Spleen (tissue), 11 donors: ENCODE results near the gene FSHB. TPM values are rescaled to one million over a fixed set of nuclear protein-coding genes. Genes with fewer than 3 reads are reported as not detected.

ENCODE experiments used
- DNase-seq: peaks from one replicate; pipeline ENCODE4 v3.0.0-alpha.2; 2020
- H3K27ac ChIP-seq, 8 donors: fragments of 200-600 bp; sonication (generic) in 7 of 8; 1 replicate in 4 of 8; 2 replicates in 4 of 8; pipeline versions ENCODE4 v1.5.0 to v1.8.0; 2016 to 2021; ENCODE audit warnings: inconsistent platforms in 4 of 8, mild to moderate bottlenecking in 4 of 8, moderate library complexity in 1 of 8
- H3K27me3 ChIP-seq, 7 donors: fragments of 200-600 bp; sonication (generic) in 6 of 7; replicated peaks in 1 of 7; 1 replicate in 4 of 7; 2 replicates in 3 of 7; pipeline versions ENCODE4 v1.5.0 to v1.8.0; 2016 to 2021; ENCODE audit warnings: inconsistent platforms in 3 of 7, mild to moderate bottlenecking in 1 of 7
- H3K36me3 ChIP-seq, 6 donors: fragments of 200-600 bp; sonication (generic) in 5 of 6; 1 replicate in 4 of 6; 2 replicates in 2 of 6; pipeline versions ENCODE4 v1.5.0 to v1.8.0; 2016 to 2021; ENCODE audit warnings: inconsistent platforms in 2 of 6
- H3K4me1 ChIP-seq, 6 donors: fragments of 200-600 bp; sonication (generic) in 5 of 6; 1 replicate in 3 of 6; 2 replicates in 3 of 6; pipeline versions ENCODE4 v1.5.0 to v1.8.0; 2016 to 2021; ENCODE audit warnings: inconsistent platforms in 3 of 6
- H3K4me3 ChIP-seq, 8 donors: fragments of 200-600 bp; sonication (generic) in 7 of 8; 1 replicate in 4 of 8; 2 replicates in 4 of 8; pipeline versions ENCODE4 v1.5.0 to v1.8.0; 2016 to 2021; ENCODE audit warnings: inconsistent platforms in 4 of 8, mild to moderate bottlenecking in 4 of 8, moderate library complexity in 2 of 8
- H3K9me3 ChIP-seq, 8 donors: fragments of 200-600 bp; sonication (generic) in 7 of 8; 1 replicate in 4 of 8; 2 replicates in 4 of 8; pipeline versions ENCODE4 v1.5.0 to v1.8.0; 2016 to 2021; ENCODE audit warnings: inconsistent platforms in 4 of 8
- POLR2A ChIP-seq, 3 donors: fragments of 450-650 bp; IDR thresholded peaks; one replicate each; pipeline ENCODE4 v1.5.1; 2017; ENCODE audit warnings: antibody characterized with exemption in 3 of 3, mild to moderate bottlenecking in 1 of 3
- POLR2AphosphoS5 ChIP-seq, 3 donors: sonication (generic); formaldehyde crosslinking; IDR thresholded peaks; one replicate each; pipeline ENCODE4 v1.5.1; 2017; ENCODE audit warnings: antibody characterized with exemption in 3 of 3
- WGBS, 5 donors: extraction: QIAGEN DNeasy Blood & Tissue Kit in 3 of 5; methylation state at CpG; one replicate each; pipeline versions ENCODE4 v1.1.5 to v1.1.7; 2013 to 2018; 5-methylcytosine and 5-hydroxymethylcytosine counted together
- intact Hi-C: fragments of 100-400 bp; cut with DNase I; formaldehyde crosslinking; loops from one replicate; pipeline ENCODE4 v1.15.0; 2023; ENCODE audit warnings: low total_unique reads
- polyA plus RNA-seq, 3 donors: library from polyadenylated mRNA; stranded (reverse); fragments of 200-250 nt; gene quantifications; one replicate each; pipeline ENCODE4 v1.2.1, GENCODE V29; 2013
- total RNA-seq, 7 donors: library from RNA; depleted of rRNA in 3 of 7; stranded (reverse); fragments of >200 nt in 3 of 7; fragmentation: NEBNext Ultra II Directional in 4 of 7; extraction: Animal tissue kit (Norgen Biotek cat#: 25700) in 4 of 7; gene quantifications; one replicate each; pipeline versions ENCODE4 v1.1.0 to v1.2.1, GENCODE V29; 2016 to 2021
- TF ChIP-seq, protein P1 (sequence below), 11 experiments: fragments of 200-600 bp in 7 of 11; fragments of 450-650 bp in 4 of 11; sonication (generic) in 4 of 11; IDR thresholded peaks in 8 of 11; conservative IDR thresholded peaks in 3 of 11; 1 replicate in 7 of 11; 2 replicates in 4 of 11; pipeline versions ENCODE4 v1.4.0 to v1.8.0; 2016 to 2021; ENCODE audit warnings: antibody characterized with exemption in 11 of 11, inconsistent platforms in 4 of 11, mild to moderate bottlenecking in 1 of 11
- donor health status: healthy with polysubstance abuse.
- donor health status: DM: no; HTN: no; CAD: no; lungs with moderate emphysema.
- donor health status: DM: no; HTN: no; CAD: no.
- donor health status: Bipolar disorder and iron deficiency.
- donor health status: healthy.
- donor health status: DM: no; HTN: no; CAD: no.
- donor health status: DM: yes; HTN: yes; CAD: no.

FSHB gene
- total and polyA plus RNA-seq, 10 donors = not detected

DNA sequence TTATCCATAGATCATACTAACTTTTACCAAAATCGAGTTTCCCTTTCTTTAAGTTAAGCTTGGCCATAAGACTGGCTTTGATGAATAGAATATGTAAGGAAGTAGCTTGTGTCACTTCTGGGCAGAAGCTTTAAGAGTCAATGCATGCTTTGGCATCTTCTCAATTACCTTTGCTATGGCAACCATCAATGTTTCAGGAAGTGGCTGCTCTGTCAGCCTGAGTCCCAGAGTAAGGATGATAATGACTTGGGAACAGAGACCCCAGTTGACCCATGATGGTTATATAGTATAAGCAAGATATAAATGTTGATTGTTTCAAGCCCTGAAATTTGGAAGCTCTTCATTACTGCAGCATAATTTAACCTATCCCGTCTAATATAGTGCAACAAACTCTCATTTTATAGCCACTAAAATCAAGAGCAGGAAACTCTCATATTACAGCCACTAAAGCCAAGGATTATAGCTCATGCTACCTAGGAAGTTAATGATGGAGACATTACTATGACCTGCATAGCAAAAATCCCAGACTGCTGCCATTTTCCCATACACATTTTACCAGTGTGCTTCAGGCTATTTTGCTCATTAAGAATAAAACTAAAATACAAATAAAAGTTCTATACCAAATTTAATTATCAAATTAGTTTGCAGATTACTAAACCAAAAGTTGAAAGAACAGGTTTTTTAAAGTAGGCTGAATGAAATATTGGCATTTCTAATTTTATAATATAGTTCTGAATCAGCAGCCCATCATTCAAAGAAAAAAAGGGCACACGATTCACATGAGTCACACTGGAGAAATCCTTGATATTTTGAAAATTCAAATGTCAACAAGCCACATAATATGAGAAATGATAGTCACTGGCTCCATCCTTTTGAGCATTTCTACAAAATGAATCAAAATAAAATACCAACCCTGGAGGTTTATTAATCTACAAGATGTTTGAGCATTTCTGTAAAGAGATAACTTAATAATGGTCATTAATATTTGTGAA, 23.8 kb downstream of the FSHB start:
- WGBS, 5 donors = 56 to 81% (median 63%) methylated on average over 3 of the region's 3 CpGs
- intact Hi-C loops = no loop called here
- Histone ChIP-seq H3K27me3 (no peaks in the 10 kb centered on the region), H3K4me1 (no peaks in the 10 kb centered on the region), H3K4me3 (no peak overlapping the region), H3K9me3 (peaks cover 0 to 4% (median 0%) of the 10 kb centered on the region in 8 donors), H3K36me3 (no peaks in the 10 kb centered on the region), H3K27ac (no peak overlapping the region)
- DNase-seq = no peak
- TF ChIP-seq, protein P1, sequence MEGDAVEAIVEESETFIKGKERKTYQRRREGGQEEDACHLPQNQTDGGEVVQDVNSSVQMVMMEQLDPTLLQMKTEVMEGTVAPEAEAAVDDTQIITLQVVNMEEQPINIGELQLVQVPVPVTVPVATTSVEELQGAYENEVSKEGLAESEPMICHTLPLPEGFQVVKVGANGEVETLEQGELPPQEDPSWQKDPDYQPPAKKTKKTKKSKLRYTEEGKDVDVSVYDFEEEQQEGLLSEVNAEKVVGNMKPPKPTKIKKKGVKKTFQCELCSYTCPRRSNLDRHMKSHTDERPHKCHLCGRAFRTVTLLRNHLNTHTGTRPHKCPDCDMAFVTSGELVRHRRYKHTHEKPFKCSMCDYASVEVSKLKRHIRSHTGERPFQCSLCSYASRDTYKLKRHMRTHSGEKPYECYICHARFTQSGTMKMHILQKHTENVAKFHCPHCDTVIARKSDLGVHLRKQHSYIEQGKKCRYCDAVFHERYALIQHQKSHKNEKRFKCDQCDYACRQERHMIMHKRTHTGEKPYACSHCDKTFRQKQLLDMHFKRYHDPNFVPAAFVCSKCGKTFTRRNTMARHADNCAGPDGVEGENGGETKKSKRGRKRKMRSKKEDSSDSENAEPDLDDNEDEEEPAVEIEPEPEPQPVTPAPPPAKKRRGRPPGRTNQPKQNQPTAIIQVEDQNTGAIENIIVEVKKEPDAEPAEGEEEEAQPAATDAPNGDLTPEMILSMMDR (IDR thresholded peaks at IDR 0.05 in 8 of 11, conservative IDR thresholded peaks at IDR 0.05 in 3 of 11) = no peak
- TF ChIP-seq POLR2AphosphoS5 (IDR thresholded peaks at IDR 0.05) (no peak), POLR2A (IDR thresholded peaks at IDR 0.05) (no peak)

DNA sequence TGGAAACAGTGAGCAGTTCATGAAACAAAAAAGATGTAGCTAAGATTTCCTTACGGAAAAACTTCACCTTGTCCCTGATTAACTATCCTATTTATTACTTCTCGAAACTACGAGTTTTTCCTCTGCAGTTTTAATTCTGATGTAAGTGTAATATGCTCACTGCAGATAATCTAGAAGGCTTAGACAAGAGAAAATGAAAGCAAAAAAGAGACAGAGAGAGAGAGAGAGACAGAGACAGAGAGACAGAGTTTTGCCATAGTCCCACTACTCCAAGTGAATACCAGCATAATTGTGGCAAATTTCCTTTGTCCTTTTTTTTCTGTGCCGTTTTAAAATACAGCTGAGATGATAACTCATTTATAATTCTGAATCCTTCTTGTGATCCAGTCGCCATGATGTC, 24.8 kb downstream of the FSHB start:
- no peak for DNase-seq
- Histone ChIP-seq H3K27ac (no peak overlapping the region), H3K4me1 (no peaks in the 10 kb centered on the region), H3K4me3 (no peak overlapping the region), H3K36me3 (no peaks in the 10 kb centered on the region), H3K9me3 (peaks cover 0 to 6% (median 0%) of the 10 kb centered on the region in 8 donors), H3K27me3 (no peaks in the 10 kb centered on the region)
- WGBS, 5 donors = 70 to 83% (median 73%) methylated on average over 5 of the region's 5 CpGs
- intact Hi-C loops = no loop called here
- no peak for TF ChIP-seq POLR2A (IDR thresholded peaks at IDR 0.05)
- no peak for TF ChIP-seq POLR2AphosphoS5 (IDR thresholded peaks at IDR 0.05)
- TF ChIP-seq, protein P1 (IDR thresholded peaks at IDR 0.05 in 8 of 11, conservative IDR thresholded peaks at IDR 0.05 in 3 of 11) = no peak

DNA sequence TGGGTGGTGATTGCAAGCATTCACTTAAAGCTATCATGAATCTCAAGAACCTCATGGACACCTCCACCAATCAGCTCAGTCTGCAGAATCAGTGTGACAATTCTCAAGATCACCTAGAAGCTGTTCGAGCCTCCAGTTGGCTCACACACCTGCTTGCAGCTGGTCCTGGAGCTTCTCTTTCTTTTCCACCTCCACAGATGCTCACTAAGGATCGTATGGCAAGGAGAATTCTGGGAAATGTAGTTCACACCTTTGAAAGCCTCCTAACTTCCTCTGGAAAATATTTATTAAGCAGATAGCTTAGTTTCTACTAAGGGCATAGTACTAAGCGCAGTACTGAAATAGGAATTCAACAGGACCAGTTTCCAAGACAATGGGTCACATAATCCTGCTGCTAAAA, 26.2 kb downstream of the FSHB start:
- DNase-seq = no peak
- Histone ChIP-seq H3K4me3 (no peak overlapping the region), H3K4me1 (no peaks in the 10 kb centered on the region), H3K9me3 (peaks cover 0 to 6% (median 0%) of the 10 kb centered on the region in 8 donors), H3K27me3 (no peaks in the 10 kb centered on the region), H3K27ac (no peak overlapping the region), H3K36me3 (no peaks in the 10 kb centered on the region)
- no peak for TF ChIP-seq POLR2A (IDR thresholded peaks at IDR 0.05)
- WGBS, 5 donors = 43 to 75% (median 63%) methylated on average over 3 of the region's 3 CpGs
- intact Hi-C loops = no loop called here

DNA sequence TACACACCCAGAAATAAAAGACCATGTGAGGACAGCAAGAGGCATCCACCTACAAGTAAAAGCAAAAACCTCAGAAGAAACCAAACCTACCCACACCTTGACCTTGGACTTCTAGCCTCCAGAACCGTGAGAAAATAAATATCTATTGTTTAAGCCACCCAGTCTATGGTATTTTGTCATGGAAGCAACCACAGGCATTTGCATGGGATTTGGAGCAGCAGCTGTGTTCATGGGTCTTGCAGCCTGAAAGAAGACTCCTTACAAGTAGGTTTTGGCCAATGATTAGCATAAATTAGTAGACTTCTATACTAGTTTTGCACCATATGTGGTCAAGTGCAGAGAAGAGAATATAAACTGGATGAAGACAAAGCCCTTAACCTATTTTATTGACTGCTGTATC, 27.9 kb downstream of the FSHB start:
- Histone ChIP-seq H3K4me3 (no peak overlapping the region), H3K9me3 (peaks cover 0 to 9% (median 0%) of the 10 kb centered on the region in 8 donors), H3K36me3 (no peaks in the 10 kb centered on the region), H3K4me1 (no peaks in the 10 kb centered on the region), H3K27me3 (no peaks in the 10 kb centered on the region), H3K27ac (no peak overlapping the region)
- no peak for DNase-seq
- WGBS, 5 donors = 30 to 50% (median 44%) methylated on average over 1 of the region's 1 CpG
- intact Hi-C loops = no loop called here
- TF ChIP-seq POLR2A (IDR thresholded peaks at IDR 0.05) = no peak
- TF ChIP-seq POLR2AphosphoS5 (IDR thresholded peaks at IDR 0.05) = no peak
- TF ChIP-seq, protein P1 (IDR thresholded peaks at IDR 0.05 in 8 of 11, conservative IDR thresholded peaks at IDR 0.05 in 3 of 11) = no peak
